ENCODE results near the gene IVD. TPM values are rescaled to one million over a fixed set of nuclear protein-coding genes. Genes with fewer than 3 reads are reported as not detected.
A peak's percentile ranks its signal among the peaks of the same experiment; 100 is the strongest.

The IVD gene
- polyA plus RNA-seq, 3 donors from 2014 or later = 41.8 to 63.0 (median 60.6) TPM

GRCh38 chr15:40466426-40467260 lies 61.0 kb downstream of the IVD start:
- peak overlapping the region; percentile 49 to 81 (median 72) for H3K27ac Mint-ChIP-seq
- H3K4me1 Mint-ChIP-seq = peaks cover 2 to 3% of the 10 kb centered on the region in 2 donors
- H3K9me3 Mint-ChIP-seq = no peaks in the 10 kb centered on the region
- peaks cover 0 to 14% (median 0%) of the 10 kb centered on the region in 3 donors for H3K36me3 Mint-ChIP-seq
- H3K4me3 Mint-ChIP-seq = no peak overlapping the region
- DNase-seq = no peak
- H3K27me3 Mint-ChIP-seq (ENCODE audit: low read depth in 3 of 3) = peaks cover 0 to 2% (median 0%) of the 10 kb centered on the region in 3 donors

GRCh38 chr15:40467261-40467615 lies 61.6 kb downstream of the IVD start:
- Mint-ChIP-seq H3K27ac (peak overlapping the region; percentile 34 to 79 (median 54)), H3K9me3 (no peaks in the 10 kb centered on the region), H3K4me3 (no peak overlapping the region), H3K36me3 (peaks cover 0 to 13% (median 0%) of the 10 kb centered on the region in 3 donors), H3K27me3 (ENCODE audit: low read depth in 3 of 3) (peaks cover 0 to 2% (median 0%) of the 10 kb centered on the region in 3 donors), H3K4me1 (peaks cover 8 to 9% of the 10 kb centered on the region in 2 donors)
- no peak for DNase-seq

- peak overlapping the region in 1 of 5 donors; percentile 43 for H3K4me3 Mint-ChIP-seq
- peak overlapping the region; percentile 57 to 91 (median 82) for H3K27ac Mint-ChIP-seq
- H3K36me3 Mint-ChIP-seq = peaks cover 0 to 9% (median 0%) of the 10 kb centered on the region in 3 donors
- H3K9me3 Mint-ChIP-seq = no peaks in the 10 kb centered on the region
- H3K27me3 Mint-ChIP-seq (ENCODE audit: low read depth in 3 of 3) = no peaks in the 10 kb centered on the region
- no peak for DNase-seq
- H3K4me1 Mint-ChIP-seq = peaks cover 15 to 18% of the 10 kb centered on the region in 2 donors
These were observed 63.3 kb downstream of the IVD start for GRCh38 chr15:40468898-40469331.

GRCh38 chr15:40469776-40470390 lies 64.3 kb downstream of the IVD start:
- Mint-ChIP-seq H3K27ac (peak overlapping the region; percentile 57 to 91 (median 82)), H3K4me3 (peak overlapping the region; percentile 43 to 70 (median 66)), H3K27me3 (ENCODE audit: low read depth in 3 of 3) (no peaks in the 10 kb centered on the region), H3K4me1 (peaks cover 15 to 18% of the 10 kb centered on the region in 2 donors), H3K36me3 (peaks cover 0 to 9% (median 0%) of the 10 kb centered on the region in 3 donors), H3K9me3 (no peaks in the 10 kb centered on the region)
- no peak for DNase-seq

GRCh38 chr15:40470423-40471104 lies 65.0 kb downstream of the IVD start, which contains the start of gene CHST14:
Gene CHST14, plus strand, starts transcription at chr15:40470984. Its CDS starts 230 bp downstream, at chr15:40471214.
- Mint-ChIP-seq H3K9me3 (no peaks in the 10 kb centered on the region), H3K27me3 (ENCODE audit: low read depth in 3 of 3) (no peaks in the 10 kb centered on the region), H3K4me3 (peak within 1 kb of the TSS; percentile 85 to 93 (median 88)), H3K4me1 (peaks cover 15 to 18% of the 10 kb centered on the region in 2 donors), H3K36me3 (peaks cover 0 to 5% (median 0%) of the 10 kb centered on the region in 3 donors), H3K27ac (peak within 1 kb of the TSS; percentile 75 to 94 (median 86))
- peak; percentile 67 to 70 (median 68) for DNase-seq

Other genes starting within 250 kb of the IVD start
- under 1 TPM in 2 of 3 donors, not detected in 1; 0.74 to 0.99 TPM for gene BUB1B, start 244.7 kb upstream of the IVD start, polyA plus RNA-seq
- gene PAK6, start 166.7 kb upstream of the IVD start, polyA plus RNA-seq = 1 to 10 TPM; 2.0 to 8.3 (median 3.6) TPM
- not detected for gene ANKRD63, start 122.7 kb upstream of the IVD start, polyA plus RNA-seq
- gene PLCB2, start 97.9 kb upstream of the IVD start, polyA plus RNA-seq = 10 to 100 TPM; 18.0 to 57.0 (median 24.2) TPM
- 1 to 10 TPM; 3.2 to 3.5 (median 3.2) TPM for gene INAFM2, start 82.1 kb upstream of the IVD start, polyA plus RNA-seq
- gene CCDC9B, start 64.9 kb upstream of the IVD start, polyA plus RNA-seq = under 1 TPM in 2 of 3 donors, not detected in 1; 0.09 to 0.46 TPM
- gene PHGR1, start 54.8 kb upstream of the IVD start, polyA plus RNA-seq = not detected
- 1 to 10 TPM in 1 of 3 donors, under 1 TPM in 2; 0.03 to 1.1 (median 0.38) TPM for gene DISP2, start 47.6 kb upstream of the IVD start, polyA plus RNA-seq
- 1 to 10 TPM; 2.7 to 5.6 (median 2.8) TPM for gene KNSTRN, start 23.1 kb upstream of the IVD start, polyA plus RNA-seq
- 1 to 10 TPM; 2.1 to 6.1 (median 3.4) TPM for gene BAHD1, start 35.2 kb downstream of the IVD start, polyA plus RNA-seq
- gene CHST14, start 65.2 kb downstream of the IVD start, polyA plus RNA-seq = 1 to 10 TPM; 1.9 to 3.6 (median 3.3) TPM
- 10 to 100 TPM; 31.3 to 65.7 (median 45.7) TPM for gene CCDC32, start 159.2 kb downstream of the IVD start, polyA plus RNA-seq
- 10 to 100 TPM; 18.9 to 21.2 (median 19.1) TPM for gene RPUSD2, start 163.5 kb downstream of the IVD start, polyA plus RNA-seq
- gene KNL1, start 188.5 kb downstream of the IVD start, polyA plus RNA-seq = under 1 TPM in 2 of 3 donors, not detected in 1; 0.20 to 0.38 TPM